Measurements from ENCODE around the gene ASB8. TPM values are rescaled to one million over a fixed set of nuclear protein-coding genes. Genes with fewer than 3 reads are reported as not detected.

The ASB8 gene
- total and polyA plus RNA-seq, 9 of the 15 experiments (the other 6 are each of a cell fraction or from before 2014, with no cell fraction given), result 13.3 to 29.0 (median 19.6) TPM

DNA sequence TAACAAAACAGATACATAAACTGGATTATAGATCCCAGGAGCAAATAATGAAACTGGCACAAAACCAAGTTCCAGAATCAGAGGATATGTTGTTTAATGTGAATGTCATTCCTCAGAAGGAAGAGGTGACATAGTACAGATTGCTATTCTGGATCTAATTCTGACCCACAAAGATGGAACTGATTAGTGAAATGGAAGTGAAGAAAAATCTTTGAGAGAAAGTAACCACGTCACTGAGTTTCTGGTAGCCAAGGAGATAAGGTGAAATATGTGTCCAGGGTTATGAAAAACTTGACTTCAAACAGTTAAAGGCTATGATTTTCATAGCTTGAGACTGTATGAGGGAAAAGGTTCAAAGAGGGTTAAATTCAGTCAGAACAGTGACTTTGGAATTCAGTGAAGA, 37.5 kb upstream of the ASB8 start:
- Histone ChIP-seq H3K27ac (ENCODE audit: extremely low read depth, low read depth, low read length) (no peak overlapping the region), H3K9ac (ENCODE audit: insufficient read depth in 1 of 2, low read depth in 2 of 2, low read length in 2 of 2) (no peak overlapping the region), H2AFZ (ENCODE audit: low read depth, low read length) (no peak overlapping the region), H3K36me3 (ENCODE audit: control insufficient read depth, insufficient read depth, low read length) (no peaks in the 10 kb centered on the region), H3K9me1 (ENCODE audit: control insufficient read depth, insufficient read depth, low read length) (no peaks in the 10 kb centered on the region), H3K4me1 (replicated peaks in 1 of 2; ENCODE audit: control insufficient read depth in 2 of 2, insufficient read depth in 2 of 2, low read length in 2 of 2) (peaks cover 4 to 9% of the 10 kb centered on the region in 2 experiments; a peak in 3 of 5 replicates), H3K27me3 (ENCODE audit: control insufficient read depth in 2 of 2, insufficient read depth in 2 of 2, low read length in 2 of 2) (no peaks in the 10 kb centered on the region; a peak in 2 of 5 replicates), H3K9me3 (replicated peaks; ENCODE audit: control insufficient read depth, insufficient read depth, low read depth, low read length) (no peaks in the 10 kb centered on the region), H3K79me2 (ENCODE audit: control insufficient read depth, insufficient read depth, low read length) (peaks cover 16% of the 10 kb centered on the region), H3K4me3 (no peak overlapping the region), H3K4me2 (ENCODE audit: insufficient read depth, low read length) (no peak overlapping the region), H4K20me1 (replicated peaks; ENCODE audit: control insufficient read depth, insufficient read depth, low read length) (no peaks in the 10 kb centered on the region)
- BruUV-seq (replicated peaks), result no TSS peak
- FAIRE-seq (no peak), DNase-seq (ENCODE audit: extremely low read depth in 1 of 4, low spot score in 3 of 4) (no peak), ATAC-seq (no peak)
- no peak for TF ChIP-seq DACH1 (IDR thresholded peaks at IDR 0.05; ENCODE audit: partially characterized antibody)
- TF ChIP-seq RFX1 (IDR thresholded peaks at IDR 0.05), result peak; percentile 31; the same call in 1 of the 2 replicates
- TF ChIP-seq ZNF12 (CRISPR knock-in tag; IDR thresholded peaks at IDR 0.05), result no peak
- no peak for TF ChIP-seq ZC3H11A (IDR thresholded peaks at IDR 0.05; ENCODE audit: low read depth, low read length)
- no peak for TF ChIP-seq CHCHD3 (CRISPR knock-in tag; IDR thresholded peaks at IDR 0.05)
- no peak for TF ChIP-seq ELF1 (tag; IDR thresholded peaks at IDR 0.05)
- no peak for TF ChIP-seq ZFP36 (IDR thresholded peaks at IDR 0.05; ENCODE audit: low read depth, low read length, partially characterized antibody)
- TF ChIP-seq E2F3 (CRISPR knock-in tag; IDR thresholded peaks at IDR 0.05), result no peak
- CTCF ChIA-PET (ENCODE audit: low intra/inter-chr PET ratio), result no interaction called here
- in situ Hi-C loops (cut with MboI), result no loop called here
- intact Hi-C loops (cut with micrococcal nuclease), result no loop called here
- POLR2A ChIA-PET, result no interaction called here
- WGBS (ENCODE audit: insufficient coverage, low coverage, missing lambda C conversion rate), result 0% methylated on average over 1 of the region's 1 CpG

DNA sequence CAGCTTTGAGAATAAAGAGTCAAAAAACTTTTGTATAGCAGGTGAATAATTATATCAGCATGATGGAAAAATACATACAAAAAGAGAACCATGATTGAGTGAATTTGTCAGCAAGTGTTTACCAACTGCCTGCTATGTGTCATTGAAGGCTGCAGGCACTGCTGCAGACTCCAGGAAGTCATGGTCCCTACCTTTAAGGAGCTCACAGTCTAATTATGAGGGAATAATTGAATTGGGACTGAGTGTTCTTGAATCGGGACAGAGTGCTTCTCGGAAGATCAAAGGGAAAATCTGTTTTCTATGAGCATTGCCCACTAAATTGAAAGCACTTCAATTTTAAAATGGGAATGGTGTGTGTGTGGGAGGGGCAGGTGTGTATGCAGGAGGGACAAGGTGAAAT, 36.3 kb upstream of the ASB8 start:
- Histone ChIP-seq H3K27ac (ENCODE audit: extremely low read depth, low read depth, low read length) (no peak overlapping the region), H3K9me3 (replicated peaks; ENCODE audit: control insufficient read depth, insufficient read depth, low read depth, low read length) (no peaks in the 10 kb centered on the region), H3K4me1 (replicated peaks in 1 of 2; ENCODE audit: control insufficient read depth in 2 of 2, insufficient read depth in 2 of 2, low read length in 2 of 2) (peaks cover 4 to 7% of the 10 kb centered on the region in 2 experiments; a peak in 3 of 5 replicates), H3K27me3 (ENCODE audit: control insufficient read depth in 2 of 2, insufficient read depth in 2 of 2, low read length in 2 of 2) (no peaks in the 10 kb centered on the region; a peak in 2 of 5 replicates), H3K4me3 (no peak overlapping the region), H3K36me3 (ENCODE audit: control insufficient read depth, insufficient read depth, low read length) (no peaks in the 10 kb centered on the region), H3K4me2 (ENCODE audit: insufficient read depth, low read length) (no peak overlapping the region), H2AFZ (ENCODE audit: low read depth, low read length) (no peak overlapping the region), H3K79me2 (ENCODE audit: control insufficient read depth, insufficient read depth, low read length) (peaks cover 4% of the 10 kb centered on the region), H3K9me1 (ENCODE audit: control insufficient read depth, insufficient read depth, low read length) (no peaks in the 10 kb centered on the region), H4K20me1 (replicated peaks; ENCODE audit: control insufficient read depth, insufficient read depth, low read length) (no peaks in the 10 kb centered on the region), H3K9ac (ENCODE audit: insufficient read depth in 1 of 2, low read depth in 2 of 2, low read length in 2 of 2) (no peak overlapping the region)
- no peak for ATAC-seq
- no TSS peak for BruUV-seq (replicated peaks)
- 0% methylated on average over 2 of the region's 2 CpGs for WGBS (ENCODE audit: insufficient coverage, low coverage, missing lambda C conversion rate)
- POLR2A ChIA-PET, result interaction anchor here (0.6 to 1.5 kb wide), 2 partner anchors 10 to 12 kb away, joined by 3 read pairs; no protein-coding TSS in a partner anchor
- in situ Hi-C loops (cut with MboI), result no loop called here
- CTCF ChIA-PET (ENCODE audit: low intra/inter-chr PET ratio), result no interaction called here
- no peak for DNase-seq (ENCODE audit: extremely low read depth in 1 of 4, low spot score in 3 of 4)
- intact Hi-C loops (cut with micrococcal nuclease), result no loop called here
- no peak for FAIRE-seq
- TF ChIP-seq ZBTB2 (IDR thresholded peaks at IDR 0.05), result no peak
- TF ChIP-seq LEF1 (IDR thresholded peaks at IDR 0.05), result peak; percentile 20; the same call in 1 of the 2 replicates
- TF ChIP-seq PRPF4 (IDR thresholded peaks at IDR 0.05; ENCODE audit: insufficient read depth, low read depth, low read length, poor library complexity, severe bottlenecking), result no peak
